HG03139 (cell line): ENCODE results near the gene DCK.

ENCODE experiments used
- ATAC-seq: cut with Tn5 transposase; IDR thresholded peaks from one replicate; pipeline ENCODE4 v1.9.1; 2021; ENCODE audit not compliant: unreplicated experiment

DCK gene

DNA sequence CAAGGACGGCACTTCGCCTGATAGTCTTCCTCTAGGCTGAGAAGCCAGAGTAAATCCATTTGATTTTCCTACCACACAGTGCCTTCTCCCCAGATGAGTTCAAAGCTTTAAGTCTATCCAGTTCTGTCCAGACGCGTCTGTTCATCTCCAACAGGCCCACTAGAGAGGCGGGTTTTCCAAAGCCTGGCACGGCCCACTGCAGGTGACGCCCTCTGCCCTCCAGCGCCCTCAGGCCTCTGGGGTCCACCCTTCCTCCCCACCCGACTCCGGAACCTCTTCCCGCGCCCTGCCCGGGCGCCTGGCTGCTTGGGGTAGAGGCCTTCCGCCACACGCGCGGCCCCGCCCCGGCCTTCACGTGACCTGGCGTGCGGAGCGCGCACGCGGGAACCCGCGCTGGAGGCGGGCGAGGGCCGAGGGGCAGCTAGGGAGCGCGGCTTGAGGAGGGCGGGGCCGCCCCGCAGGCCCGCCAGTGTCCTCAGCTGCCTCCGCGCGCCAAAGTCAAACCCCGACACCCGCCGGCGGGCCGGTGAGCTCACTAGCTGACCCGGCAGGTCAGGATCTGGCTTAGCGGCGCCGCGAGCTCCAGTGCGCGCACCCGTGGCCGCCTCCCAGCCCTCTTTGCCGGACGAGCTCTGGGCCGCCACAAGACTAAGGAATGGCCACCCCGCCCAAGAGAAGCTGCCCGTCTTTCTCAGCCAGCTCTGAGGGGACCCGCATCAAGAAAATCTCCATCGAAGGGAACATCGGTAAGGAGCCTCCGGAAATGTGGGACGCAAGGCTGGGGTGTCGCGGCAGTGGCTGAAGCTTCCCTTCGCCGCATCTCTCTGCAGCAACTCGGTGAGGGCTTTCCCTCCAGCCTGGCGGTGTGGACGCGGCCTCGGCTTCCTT is at the start of gene DCK:
TSS of gene DCK (plus strand) at position 469 of the 888 bp plus-strand sequence. CDS start at position 656, 187 bp downstream.
- ATAC-seq: peak; percentile 75

DNA sequence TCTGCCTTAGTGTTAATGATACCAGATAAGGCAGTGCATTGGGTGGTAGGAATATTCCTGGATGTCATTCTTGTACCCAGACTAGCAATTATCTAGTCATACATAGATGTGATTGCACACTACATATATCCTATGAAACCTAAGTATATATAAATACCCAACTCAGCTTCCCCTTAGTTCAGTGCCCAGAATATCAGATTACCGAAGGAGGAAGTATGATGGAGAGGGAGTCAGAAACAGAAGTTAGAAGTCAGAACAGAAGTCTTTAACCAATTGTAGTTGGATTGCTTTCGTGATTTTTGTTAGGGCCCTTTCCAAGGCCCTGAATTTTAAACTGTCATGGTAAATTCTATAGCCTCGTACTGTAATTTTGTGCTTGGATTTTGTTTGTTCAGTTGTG is 48.4 kb upstream of the DCK start:
- ATAC-seq: no peak

DNA sequence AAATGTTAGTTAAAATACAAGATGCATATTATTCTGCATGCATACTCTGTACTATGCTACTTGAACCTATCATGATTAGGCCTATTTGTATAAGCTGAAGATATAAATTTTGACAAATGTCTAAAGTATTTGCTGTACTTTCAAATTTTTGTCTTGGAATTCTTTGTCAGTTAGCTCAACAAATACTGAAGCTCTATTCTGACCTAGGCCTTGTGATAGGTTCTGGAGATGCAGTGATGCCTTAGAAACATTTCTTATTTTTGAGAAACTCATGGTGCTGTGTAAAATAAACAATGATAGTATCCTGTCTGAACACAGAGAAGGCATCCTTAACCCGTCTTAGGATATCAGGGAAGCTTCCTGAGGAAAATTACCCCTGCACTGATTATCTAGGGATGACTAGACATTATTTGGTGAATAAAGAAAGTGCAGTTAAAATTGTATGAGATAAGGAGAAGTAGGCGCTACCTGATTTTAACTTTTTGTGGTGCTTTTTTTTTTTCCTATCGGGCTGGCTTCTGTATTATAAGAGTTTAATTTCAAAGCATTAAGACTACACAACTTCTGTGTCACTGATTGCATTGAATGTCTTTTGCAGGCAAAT is 47.9 kb upstream of the DCK start:
- no peak for ATAC-seq

DNA sequence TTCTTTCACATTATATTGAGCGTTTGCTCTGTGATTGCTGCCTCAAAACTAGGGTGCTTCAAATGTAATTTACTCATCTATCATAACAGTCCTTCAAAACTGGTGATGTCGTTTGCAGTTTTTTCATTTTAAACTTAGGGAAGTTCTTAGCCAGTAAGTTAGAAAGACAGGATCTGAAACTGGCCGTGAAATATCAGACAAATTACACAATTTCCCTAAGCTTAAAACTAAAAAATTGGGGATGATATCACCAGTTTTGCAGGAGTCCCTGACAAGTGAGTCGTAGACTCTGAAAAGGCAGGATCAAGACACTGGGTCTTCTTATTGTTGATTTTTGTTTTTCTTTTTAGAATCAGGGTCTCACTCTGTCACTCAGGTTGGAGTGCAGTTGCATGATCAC is 46.5 kb upstream of the DCK start:
- no peak for ATAC-seq

DNA sequence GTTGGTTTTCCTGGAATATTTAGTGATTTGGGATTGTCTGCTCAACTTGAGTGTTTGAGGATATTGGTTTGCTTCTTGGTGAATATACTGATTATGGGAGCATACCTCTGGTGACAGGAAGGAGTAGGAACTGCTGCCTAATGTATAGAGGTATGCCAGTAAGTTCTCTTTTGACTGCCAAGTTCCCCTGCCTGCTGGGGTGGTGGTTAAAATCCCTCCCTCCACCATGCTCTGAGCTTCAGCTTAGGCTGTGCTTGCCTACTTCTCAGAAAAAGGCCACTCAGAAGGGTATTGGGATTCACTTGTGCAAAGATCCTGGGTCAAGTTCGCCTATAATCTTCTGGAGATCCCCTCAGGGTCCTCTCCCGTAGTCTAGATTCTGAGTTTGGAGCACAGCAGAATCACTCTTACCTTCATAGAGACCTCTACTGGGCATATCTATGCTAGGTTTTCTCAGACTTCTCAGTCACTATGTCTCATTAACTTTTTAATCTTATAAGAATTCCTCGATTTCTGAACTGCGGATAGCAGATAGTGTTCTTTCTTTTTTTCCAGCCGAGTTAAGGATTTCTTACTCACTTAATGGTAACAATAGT is 44.7 kb upstream of the DCK start:
- no peak for ATAC-seq

DNA sequence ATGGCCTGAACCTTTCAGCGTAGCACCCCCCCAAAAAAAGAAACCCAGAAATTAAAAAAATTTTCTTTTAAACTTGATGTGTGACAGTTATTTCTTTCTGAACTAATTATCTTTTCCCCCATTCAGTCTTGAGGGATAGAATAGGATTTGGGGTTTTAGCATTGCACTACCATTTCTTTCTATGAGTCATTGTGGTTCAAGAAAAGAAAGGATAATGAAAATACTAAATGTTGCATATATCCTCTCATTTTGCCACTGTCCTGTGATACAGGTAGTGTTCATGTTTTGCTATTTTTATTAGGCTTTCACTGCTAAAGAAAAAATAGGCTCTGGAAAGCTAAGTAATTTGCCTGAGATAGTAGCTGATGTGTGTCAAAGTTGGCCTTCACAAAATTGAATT is 39.4 kb upstream of the DCK start:
- ATAC-seq: no peak

DNA sequence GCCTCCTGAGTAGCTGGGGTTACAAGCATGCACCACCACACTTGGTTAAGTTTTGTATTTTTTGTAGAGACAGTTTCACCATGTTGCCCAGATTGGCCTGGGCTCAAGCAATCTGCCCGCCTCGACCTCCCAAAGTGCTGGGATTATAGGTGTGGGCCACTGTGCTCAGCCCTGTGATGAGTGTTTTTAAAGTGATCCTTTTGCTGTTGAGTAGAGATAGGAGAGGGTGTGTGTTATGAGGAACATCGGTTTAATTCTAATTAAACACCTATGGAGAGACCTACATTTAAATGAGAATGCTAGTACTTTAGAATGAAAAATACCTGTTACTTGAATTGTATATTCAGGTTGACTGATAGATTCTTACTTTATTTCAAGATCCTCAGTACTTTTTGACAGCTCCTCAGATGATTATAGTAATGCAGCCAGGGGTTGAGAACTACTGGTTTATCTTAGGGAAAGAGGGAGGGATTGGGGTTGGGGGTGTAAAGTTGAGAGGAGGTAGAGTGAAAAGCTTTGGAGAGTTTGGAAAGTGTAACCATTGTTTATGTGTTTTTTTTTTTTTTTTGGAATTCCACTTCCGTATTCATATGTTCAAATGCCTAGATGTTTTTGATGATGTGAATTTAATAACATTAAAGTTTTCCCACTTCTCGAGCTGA is 36.8 kb upstream of the DCK start:
- ATAC-seq: no peak

DNA sequence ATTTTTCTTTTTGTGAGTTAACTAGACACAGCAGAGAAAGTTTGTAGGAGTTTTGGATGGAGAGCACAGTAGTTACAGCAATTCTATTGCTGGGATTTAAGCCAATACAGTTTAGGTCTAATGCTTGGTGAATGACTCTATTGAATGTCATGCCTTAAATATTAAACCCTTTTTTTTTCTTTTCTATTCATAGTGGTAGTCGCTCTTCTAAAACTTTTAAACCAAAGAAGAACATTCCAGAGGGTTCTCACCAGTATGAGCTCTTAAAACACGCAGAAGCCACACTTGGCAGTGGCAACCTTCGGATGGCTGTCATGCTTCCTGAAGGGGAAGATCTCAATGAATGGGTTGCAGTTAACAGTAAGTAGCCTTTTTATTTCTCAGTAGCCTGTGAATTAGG is 34.8 kb upstream of the DCK start:
- no peak for ATAC-seq

DNA sequence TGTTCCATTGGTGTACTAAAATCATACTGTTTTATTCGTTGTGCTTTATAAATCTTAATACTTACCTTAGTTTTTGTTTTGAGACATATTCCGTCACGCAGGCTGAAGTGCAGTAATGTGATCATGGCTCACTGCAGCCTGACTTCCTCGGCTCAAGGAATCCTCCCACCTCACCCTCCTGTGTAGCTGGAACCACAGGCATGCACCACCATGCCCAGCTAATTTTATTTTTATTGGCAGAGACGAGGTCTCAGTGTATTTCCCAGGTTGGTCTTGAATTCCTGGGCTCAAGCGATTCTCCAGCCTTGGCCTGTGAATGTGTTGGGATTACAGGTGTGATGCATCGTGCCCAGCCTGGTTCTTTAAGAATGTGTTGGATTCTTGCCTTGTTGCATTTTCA is 24.4 kb upstream of the DCK start:
- no peak for ATAC-seq

DNA sequence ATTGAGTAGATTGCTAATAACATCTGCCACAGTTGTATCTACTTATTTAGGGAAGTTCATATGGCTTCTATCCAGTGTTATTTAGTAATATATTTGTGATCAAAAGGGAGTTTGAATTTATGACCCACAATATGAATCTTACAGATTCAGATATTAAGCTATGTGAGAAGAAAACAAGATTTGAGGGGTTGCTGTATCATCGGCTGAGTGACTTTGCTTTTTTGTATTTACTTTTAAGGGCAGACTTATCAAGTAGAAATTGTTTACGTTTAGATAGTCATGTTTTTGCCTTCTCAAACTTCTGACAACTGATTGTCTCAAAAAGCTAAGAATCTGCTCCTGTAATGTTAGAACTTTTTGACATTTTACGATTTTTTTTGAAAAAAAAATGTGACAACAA is 17.2 kb upstream of the DCK start:
- ATAC-seq: no peak

DNA sequence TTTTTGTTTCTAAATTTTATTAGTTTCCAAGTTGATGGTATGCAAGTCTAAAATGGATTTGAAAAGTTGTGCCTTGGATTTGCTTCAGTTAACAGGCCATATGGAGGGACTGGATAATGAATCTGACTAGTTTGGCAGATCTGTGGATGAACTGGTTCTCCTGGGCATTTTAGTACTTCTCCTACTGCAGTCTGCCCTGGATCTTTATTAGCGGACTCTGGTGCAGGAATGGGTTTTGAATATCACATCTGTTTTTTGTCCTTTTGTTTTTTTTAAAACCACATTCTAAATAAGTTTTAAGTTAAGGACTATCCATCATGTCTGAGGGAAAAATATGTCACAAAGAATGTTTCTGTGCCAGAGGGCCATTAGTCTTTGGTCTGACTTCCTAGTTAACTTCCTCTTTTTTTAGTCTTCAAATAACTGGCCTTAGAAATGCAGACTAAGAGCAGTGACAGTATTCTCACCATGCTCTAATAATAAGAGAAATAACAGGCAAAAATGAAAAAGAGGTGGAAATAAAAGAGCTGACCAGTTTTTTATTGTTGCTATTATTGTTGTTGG is 13.9 kb upstream of the DCK start:
- no peak for ATAC-seq

DNA sequence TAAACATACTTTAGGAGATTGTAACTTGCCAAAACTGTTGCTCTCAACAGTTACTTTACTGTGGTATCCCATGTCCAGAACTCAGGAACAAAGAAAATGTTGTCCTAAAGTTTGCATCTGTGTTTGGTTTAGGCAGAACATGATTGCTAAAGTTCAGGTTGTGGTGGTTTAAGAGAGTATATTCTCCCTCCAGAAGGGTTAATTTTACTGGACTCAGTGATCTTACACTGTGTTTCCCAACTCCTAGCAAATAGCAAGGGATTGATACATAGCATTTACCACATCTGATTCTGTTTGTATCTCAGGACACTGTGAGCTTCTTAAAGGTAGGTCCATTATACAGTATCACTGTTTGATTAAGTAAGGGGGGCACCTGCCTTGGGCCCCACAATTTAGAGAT is 13.3 kb upstream of the DCK start:
- no peak for ATAC-seq

DNA sequence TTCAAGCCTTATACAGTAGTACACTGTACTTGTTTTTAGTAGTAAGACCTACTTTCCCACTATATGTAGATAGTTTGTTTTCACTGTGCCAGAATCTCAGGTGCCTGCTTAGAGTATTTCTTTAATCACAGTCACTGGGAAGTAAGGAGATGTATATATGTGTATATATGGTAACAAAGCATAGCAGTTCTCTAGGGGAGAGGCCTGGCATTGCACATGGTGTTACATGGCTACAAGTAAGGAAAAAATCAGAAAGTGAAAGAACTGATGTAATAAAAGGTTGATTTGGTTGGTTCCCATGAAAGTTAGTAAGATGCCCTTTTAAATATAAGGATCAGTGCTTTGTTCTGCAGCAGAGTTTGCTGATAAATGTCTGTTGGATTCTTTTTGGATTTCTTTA is 9.3 kb upstream of the DCK start:
- no peak for ATAC-seq

DNA sequence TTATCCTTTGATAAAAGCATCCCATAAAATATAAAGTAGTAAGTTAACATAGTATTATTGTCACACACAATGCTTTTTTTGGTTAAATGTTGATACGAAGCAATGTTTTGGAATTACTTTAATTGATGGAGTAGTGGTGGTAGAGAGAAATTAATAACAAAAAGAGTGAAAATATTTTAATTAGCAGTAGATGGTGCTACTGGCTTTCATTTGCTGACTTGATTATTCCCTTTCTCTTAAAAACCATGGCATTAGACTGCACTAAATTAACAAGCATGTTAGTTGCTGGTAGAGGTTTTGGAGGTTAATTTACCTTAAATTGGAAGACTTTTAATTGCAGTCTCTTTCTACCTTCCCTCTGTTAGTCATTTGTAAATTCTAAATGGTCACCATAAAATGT is 8.9 kb upstream of the DCK start:
- no peak for ATAC-seq

DNA sequence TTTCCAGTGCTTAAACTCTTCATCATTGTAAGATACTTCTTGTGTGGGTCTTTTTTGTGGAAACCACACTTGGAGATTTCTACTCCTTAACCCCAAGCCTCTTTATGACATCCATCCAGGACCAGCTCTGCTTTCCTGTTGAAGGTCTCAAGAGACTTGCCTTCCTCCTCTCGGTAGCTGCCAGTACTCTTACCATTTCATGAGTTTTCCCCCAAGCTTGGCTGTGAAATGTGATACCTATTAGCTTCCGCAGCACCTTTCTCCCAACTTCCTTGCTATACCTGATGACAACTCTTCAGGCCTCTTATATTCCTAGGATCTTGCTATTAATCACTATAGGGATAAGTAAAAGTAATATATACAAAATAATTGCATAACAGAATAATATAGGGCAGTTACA is 1.9 kb upstream of the DCK start:
- no peak for ATAC-seq

DNA sequence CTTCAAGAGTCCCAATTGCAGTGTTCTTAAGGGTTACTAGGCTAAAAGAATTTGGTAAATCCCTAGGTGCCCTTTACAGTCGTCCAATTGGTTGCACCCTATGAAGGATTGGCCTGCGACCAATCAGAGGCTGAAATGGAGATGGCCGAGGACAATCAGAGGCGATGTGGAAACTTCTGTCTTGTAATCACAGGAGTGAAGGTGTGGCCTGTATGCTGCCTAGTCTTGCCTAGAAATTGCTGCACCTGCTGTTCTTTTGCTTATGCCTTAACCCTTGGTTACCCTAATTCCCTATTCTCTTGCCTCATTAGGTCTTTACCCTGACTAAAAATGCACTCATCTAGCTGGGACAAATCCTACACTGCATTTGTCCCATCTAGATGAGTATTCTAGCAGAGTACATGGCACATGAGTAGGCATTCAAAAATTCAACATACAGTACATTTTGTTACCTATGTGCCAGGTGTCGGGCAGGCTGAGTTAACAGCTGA is 1.0 kb upstream of the DCK start:
- no peak for ATAC-seq

DNA sequence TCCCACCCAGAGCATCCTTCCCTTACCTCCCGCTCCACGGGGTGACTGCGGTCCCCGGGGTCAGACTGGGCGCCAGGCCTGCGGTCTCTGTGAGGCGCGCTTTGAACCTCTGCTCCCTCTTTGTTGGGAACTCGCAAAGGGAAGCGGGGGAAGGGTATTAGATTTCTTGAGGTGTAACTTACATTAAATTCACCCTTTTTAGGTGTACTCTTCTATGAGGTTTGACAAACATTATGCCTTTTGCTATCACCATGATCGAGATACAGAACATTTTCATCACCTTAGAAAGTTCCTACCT is 569 bp downstream of the DCK start:
- ATAC-seq: no peak

DNA sequence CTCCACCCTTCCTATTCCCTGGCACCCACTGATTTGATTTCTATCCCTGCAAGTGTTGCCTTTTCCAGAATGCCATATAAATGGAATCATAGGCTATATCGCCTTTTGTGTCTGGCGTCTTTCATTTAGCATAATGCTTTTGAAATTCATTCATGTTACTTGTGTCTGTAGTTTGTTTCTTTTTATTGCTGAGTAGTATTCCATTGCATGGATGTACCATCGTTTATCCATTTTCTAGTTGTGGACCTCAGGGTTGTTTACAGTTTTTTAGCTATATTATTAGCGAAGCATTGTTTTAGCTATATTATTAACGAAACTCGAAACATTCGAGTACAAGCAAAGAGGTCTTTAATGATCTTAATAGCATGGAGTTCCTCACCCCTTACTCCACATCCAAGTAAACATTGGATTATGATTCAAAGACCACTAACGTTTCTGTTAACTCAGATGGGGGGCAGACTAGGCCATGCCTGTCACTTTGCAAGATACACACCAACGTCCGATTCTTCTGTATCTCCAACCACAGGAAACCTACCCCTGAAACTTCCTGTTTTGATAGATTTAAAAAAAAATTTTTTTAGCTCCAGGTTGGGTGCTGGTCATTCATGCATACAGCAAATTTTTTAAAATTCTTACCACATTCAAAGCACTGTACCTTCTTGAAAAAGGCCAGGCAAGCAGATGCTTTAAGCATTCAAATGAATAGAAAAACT is 1.1 kb downstream of the DCK start:
- ATAC-seq: peak; percentile 45

DNA sequence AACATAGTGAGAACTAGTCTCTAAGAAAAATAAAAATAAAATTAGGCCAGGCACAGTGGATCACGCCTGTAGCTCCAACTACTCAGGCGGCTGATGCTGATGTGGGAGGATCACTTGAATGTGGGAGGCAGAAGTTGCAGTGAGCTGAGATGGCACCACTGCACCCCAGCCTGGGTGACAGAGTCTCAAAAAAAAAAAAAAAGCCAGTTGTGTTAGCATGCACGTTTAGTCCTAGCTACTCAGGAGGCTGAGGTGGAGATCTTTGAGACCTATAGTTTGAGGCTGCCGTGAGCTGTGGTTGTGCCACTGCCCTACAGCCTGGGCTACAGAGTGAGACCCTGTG is 2.5 kb downstream of the DCK start:
- no peak for ATAC-seq

DNA sequence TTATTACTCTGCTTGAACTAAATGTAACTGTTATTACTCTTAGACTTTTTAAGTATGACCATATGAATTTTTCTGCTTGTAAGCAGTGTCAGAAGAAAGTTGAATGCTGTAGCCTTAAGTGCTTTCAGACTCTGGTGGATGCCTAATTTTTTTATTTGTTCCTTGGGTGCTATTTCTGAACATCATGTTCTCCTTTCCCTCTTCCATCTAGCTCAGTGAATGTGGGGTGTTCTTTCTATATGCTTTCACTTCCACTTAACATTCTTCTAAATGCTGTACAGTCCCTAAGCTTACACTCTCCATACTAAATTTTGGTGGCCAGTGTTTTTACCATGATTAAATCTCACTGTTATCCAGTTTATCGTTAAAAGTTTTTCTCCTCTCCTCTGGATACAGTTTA is 3.6 kb downstream of the DCK start:
- no peak for ATAC-seq

DNA sequence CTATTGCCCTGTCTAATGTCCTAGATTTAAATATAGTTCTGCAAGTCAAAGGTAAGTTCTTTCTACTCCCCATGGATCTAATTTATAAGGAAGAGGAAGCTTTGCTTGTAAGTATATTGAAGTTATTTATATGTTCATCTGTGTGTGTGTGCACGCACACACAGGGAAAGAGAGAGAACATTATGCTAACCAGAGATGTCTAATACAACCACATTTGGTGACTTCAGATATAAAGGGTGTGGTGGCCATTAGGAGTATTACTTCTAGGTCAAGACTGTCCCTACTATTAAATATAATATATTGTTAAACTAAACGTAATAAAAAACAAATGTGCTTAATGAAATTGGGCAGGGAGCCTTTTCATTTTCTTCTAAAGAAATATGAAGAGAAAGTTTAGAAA is 4.1 kb downstream of the DCK start:
- ATAC-seq: no peak
